Left kidney (tissue), 8 donors: ENCODE results near the gene CCL5. TPM values are rescaled to one million over a fixed set of nuclear protein-coding genes. Genes with fewer than 3 reads are reported as not detected.

ENCODE experiments used
- DNase-seq: peaks from one replicate; pipeline ENCODE4 v3.0.0-alpha.2; 2013
- long read RNA-seq, 8 donors: transcript quantifications; one replicate each; lab custom pipeline, GENCODE V29; 2026
- polyA plus RNA-seq: library from polyadenylated mRNA; unstranded; fragments of 120-200 nt; gene quantifications from one replicate; pipeline ENCODE4 v1.2.1, GENCODE V29; 2013; ENCODE audit not compliant: insufficient read length

The CCL5 gene
- polyA plus RNA-seq: 1.5 TPM
- long read RNA-seq, donor 1, partial matches to known transcripts: 0 of 2 reads
- long read RNA-seq, donor 1, other reads (novel, unspliced or antisense): 0 of 2 reads
- long read RNA-seq, donor 2, partial matches to known transcripts: 0 of 1 reads
- long read RNA-seq, donor 2, other reads (novel, unspliced or antisense): 0 of 1 reads
- long read RNA-seq, donor 3: 0 reads
- long read RNA-seq, donor 4: 0 reads
- long read RNA-seq, donor 5, partial matches to known transcripts: 0 of 2 reads
- long read RNA-seq, donor 5, other reads (novel, unspliced or antisense): 0 of 2 reads
- long read RNA-seq, donor 6, partial matches to known transcripts: 0 of 3 reads
- long read RNA-seq, donor 6, other reads (novel, unspliced or antisense): 0 of 3 reads
- long read RNA-seq, donor 7, transcript CCL5-201 (3 exons, 1,365 nt): major isoform, 5 of 5 reads
- long read RNA-seq, donor 7, partial matches to known transcripts: 0 of 5 reads
- long read RNA-seq, donor 7, other reads (novel, unspliced or antisense): 0 of 5 reads
- long read RNA-seq, donor 8: 0 reads

- no peak for DNase-seq
Observed at GRCh38 chr17:35879773-35880654, at the start of gene CCL5. Gene CCL5 (minus strand): TSS chr17:35880360.

- no peak for DNase-seq
Observed at GRCh38 chr17:35927714-35928113, 47.6 kb upstream of the CCL5 start.

- no peak for DNase-seq
Observed at GRCh38 chr17:35923609-35924114, 43.5 kb upstream of the CCL5 start.

- DNase-seq: no peak
Observed at GRCh38 chr17:35920229-35920628, 40.1 kb upstream of the CCL5 start.

- DNase-seq: no peak
Observed at GRCh38 chr17:35918665-35919064, 38.5 kb upstream of the CCL5 start.

GRCh38 chr17:35917519-35918213 lies 37.5 kb upstream of the CCL5 start:
- DNase-seq: no peak

GRCh38 chr17:35915153-35915964 lies 35.2 kb upstream of the CCL5 start:
- DNase-seq: no peak

GRCh38 chr17:35914354-35914753 lies 34.2 kb upstream of the CCL5 start:
- no peak for DNase-seq

- no peak for DNase-seq
Observed at GRCh38 chr17:35913609-35914008, 33.4 kb upstream of the CCL5 start.

- no peak for DNase-seq
Observed at GRCh38 chr17:35912942-35913341, 32.8 kb upstream of the CCL5 start.

- no peak for DNase-seq
Observed at GRCh38 chr17:35912339-35912912, 32.3 kb upstream of the CCL5 start.

- no peak for DNase-seq
Observed at GRCh38 chr17:35909408-35909807, 29.2 kb upstream of the CCL5 start.

- DNase-seq: no peak
Observed at GRCh38 chr17:35907691-35908090, 27.5 kb upstream of the CCL5 start.

- no peak for DNase-seq
Observed at GRCh38 chr17:35906926-35907637, 26.9 kb upstream of the CCL5 start.

GRCh38 chr17:35906191-35906925 lies 26.2 kb upstream of the CCL5 start:
- no peak for DNase-seq

- DNase-seq: no peak
Observed at GRCh38 chr17:35903451-35903850, 23.3 kb upstream of the CCL5 start.

- DNase-seq: no peak
Observed at GRCh38 chr17:35901631-35902175, 21.5 kb upstream of the CCL5 start.

- DNase-seq: peak; percentile 51
Observed at GRCh38 chr17:35900708-35901480, 20.7 kb upstream of the CCL5 start.
